ENCODE results near the gene SPDEF.

The SPDEF gene

DNA sequence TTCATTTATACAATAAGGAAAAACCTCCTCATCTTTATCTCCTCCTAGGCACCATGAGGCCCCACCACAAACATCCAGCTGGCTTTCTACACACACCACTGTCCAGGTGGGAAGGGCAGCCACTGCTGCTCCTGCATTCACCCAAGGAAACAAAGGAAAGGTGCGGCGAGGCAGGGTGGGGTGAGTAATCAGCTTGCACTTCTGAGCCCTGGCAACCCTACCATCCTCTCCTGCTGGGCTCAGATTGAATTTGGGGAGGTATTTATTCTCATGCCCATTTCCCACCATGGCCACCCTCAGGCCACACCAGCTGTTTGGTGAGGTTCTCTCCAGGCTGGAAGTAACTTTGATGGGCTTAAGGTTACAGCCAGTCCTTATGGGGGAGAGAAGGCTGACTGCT, 31.2 kb upstream of the SPDEF start:
- H3K4me1 ChIP-seq (ENCODE audit: insufficient read depth, low read length, severe bottlenecking) = peaks cover 9% of the 10 kb centered on the region
- peaks cover 45% of the 10 kb centered on the region; the same call in 1 of the 2 replicates for H3K36me3 ChIP-seq (ENCODE audit: insufficient read depth, low read length)
- no peaks in the 10 kb centered on the region for H3K9me2 ChIP-seq (ENCODE audit: low read depth, low read length)
- no peak overlapping the region for H2AFZ ChIP-seq (ENCODE audit: low read length)
- no peak overlapping the region for H3K9ac ChIP-seq (ENCODE audit: low read length)
- 0 out of 2 replicates have a peak, but pooled peaks cover 5% of the 10 kb centered on the region for H3K79me2 ChIP-seq (ENCODE audit: insufficient read depth, low read length)
- no peaks in the 10 kb centered on the region for H3K27me3 ChIP-seq (ENCODE audit: insufficient read depth, low read length)
- no peak overlapping the region for H3K4me3 ChIP-seq (ENCODE audit: low read depth, low read length, poor library complexity, severe bottlenecking)
- no peak overlapping the region for H3K27ac ChIP-seq (ENCODE audit: low read depth, low read length, poor library complexity, severe bottlenecking)
- no peak overlapping the region for H3K4me2 ChIP-seq (ENCODE audit: low read length)
- H3K9me3 ChIP-seq (ENCODE audit: low read length) = no peaks in the 10 kb centered on the region
- no peaks in the 10 kb centered on the region for H4K20me1 ChIP-seq (ENCODE audit: insufficient read depth, low read length)
- H3F3A ChIP-seq (ENCODE audit: insufficient read depth, low read length) = no peaks in the 10 kb centered on the region
- TF ChIP-seq, protein P1, sequence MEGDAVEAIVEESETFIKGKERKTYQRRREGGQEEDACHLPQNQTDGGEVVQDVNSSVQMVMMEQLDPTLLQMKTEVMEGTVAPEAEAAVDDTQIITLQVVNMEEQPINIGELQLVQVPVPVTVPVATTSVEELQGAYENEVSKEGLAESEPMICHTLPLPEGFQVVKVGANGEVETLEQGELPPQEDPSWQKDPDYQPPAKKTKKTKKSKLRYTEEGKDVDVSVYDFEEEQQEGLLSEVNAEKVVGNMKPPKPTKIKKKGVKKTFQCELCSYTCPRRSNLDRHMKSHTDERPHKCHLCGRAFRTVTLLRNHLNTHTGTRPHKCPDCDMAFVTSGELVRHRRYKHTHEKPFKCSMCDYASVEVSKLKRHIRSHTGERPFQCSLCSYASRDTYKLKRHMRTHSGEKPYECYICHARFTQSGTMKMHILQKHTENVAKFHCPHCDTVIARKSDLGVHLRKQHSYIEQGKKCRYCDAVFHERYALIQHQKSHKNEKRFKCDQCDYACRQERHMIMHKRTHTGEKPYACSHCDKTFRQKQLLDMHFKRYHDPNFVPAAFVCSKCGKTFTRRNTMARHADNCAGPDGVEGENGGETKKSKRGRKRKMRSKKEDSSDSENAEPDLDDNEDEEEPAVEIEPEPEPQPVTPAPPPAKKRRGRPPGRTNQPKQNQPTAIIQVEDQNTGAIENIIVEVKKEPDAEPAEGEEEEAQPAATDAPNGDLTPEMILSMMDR (IDR thresholded peaks at IDR 0.05; ENCODE audit: low read length) = no peak
- no peak for TF ChIP-seq EZH2 (IDR thresholded peaks at IDR 0.05; ENCODE audit: borderline replicate concordance, low read length)

DNA sequence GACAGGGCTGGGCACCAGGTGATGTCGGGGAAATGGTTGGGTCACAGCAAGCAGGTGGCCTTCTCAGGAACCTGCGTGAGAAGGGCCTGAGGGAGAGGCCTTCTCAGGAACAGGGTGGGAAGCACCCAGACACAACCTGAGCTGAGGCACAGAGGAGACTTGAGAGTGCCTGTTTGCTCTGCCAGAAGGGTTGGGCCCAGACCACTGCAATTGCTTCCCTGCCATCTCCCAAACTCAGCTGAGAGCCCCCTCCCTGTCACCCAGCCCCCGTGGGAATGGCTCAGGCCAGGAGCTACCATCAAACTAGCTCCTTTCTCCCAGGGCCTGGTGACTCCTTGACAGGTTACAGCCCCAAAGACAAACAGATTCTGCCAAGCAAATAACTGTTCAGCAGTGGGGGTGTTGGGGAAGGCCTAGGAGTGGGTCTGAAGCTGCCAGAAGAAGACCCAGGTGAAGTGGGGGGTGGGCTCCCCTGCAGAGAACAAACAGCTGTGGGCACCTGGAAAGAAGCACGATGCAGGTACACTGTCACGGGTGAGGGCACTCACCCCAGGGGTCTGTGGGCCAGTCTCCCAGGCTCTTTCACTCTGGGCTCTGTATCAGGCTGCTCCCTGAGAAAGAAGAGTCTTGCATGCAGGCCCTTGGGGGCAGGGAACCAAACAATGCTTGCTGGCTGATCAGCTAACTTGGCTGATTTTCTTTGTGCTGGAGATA, 30.4 kb upstream of the SPDEF start:
- H3K79me2 ChIP-seq (ENCODE audit: insufficient read depth, low read length) = no peaks in the 10 kb centered on the region
- H3K4me2 ChIP-seq (ENCODE audit: low read length) = no peak overlapping the region
- H3F3A ChIP-seq (ENCODE audit: insufficient read depth, low read length) = no peaks in the 10 kb centered on the region
- peaks cover 45% of the 10 kb centered on the region; the same call in 1 of the 2 replicates for H3K36me3 ChIP-seq (ENCODE audit: insufficient read depth, low read length)
- H3K27me3 ChIP-seq (ENCODE audit: insufficient read depth, low read length) = no peaks in the 10 kb centered on the region
- H2AFZ ChIP-seq (ENCODE audit: low read length) = no peak overlapping the region
- no peak overlapping the region for H3K27ac ChIP-seq (ENCODE audit: low read depth, low read length, poor library complexity, severe bottlenecking)
- peaks cover under 1% of the 10 kb centered on the region for H3K4me1 ChIP-seq (ENCODE audit: insufficient read depth, low read length, severe bottlenecking)
- H4K20me1 ChIP-seq (ENCODE audit: insufficient read depth, low read length) = no peaks in the 10 kb centered on the region
- no peaks in the 10 kb centered on the region for H3K9me2 ChIP-seq (ENCODE audit: low read depth, low read length)
- H3K4me3 ChIP-seq (ENCODE audit: low read depth, low read length, poor library complexity, severe bottlenecking) = no peak overlapping the region
- H3K9me3 ChIP-seq (ENCODE audit: low read length) = no peaks in the 10 kb centered on the region
- no peak overlapping the region for H3K9ac ChIP-seq (ENCODE audit: low read length)
- no peak for TF ChIP-seq EZH2 (IDR thresholded peaks at IDR 0.05; ENCODE audit: borderline replicate concordance, low read length)
- TF ChIP-seq, protein P1 (IDR thresholded peaks at IDR 0.05; ENCODE audit: low read length) = no peak

DNA sequence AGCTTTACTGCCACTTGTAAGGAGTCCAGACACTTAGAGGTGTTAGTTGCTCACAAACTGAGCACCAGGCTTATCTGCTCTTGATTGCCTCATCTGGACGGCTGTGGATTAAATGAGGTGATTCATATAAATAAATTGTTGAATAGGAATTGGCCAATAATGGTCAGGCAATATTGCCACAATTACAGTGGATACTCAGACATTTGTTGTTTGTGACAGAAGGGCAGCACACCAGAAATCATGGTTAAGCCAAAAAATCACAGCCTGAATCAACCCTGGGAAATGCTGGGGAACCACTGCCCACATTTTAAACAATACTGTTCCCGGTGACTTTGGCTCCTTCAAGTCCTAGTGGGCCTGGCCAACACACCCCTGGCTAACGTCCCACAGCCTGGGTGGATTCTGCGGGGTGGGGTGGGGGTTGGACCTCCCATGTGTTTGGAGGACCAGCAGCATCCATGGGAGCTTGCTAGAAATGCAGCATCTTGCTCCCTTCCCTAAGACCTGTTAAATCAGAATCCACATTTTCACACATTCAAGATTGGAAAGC, 29.5 kb upstream of the SPDEF start:
- Histone ChIP-seq H3K4me3 (ENCODE audit: low read depth, low read length, poor library complexity, severe bottlenecking) (no peak overlapping the region), H3K9me2 (ENCODE audit: low read depth, low read length) (no peaks in the 10 kb centered on the region), H3K79me2 (ENCODE audit: insufficient read depth, low read length) (no peaks in the 10 kb centered on the region), H3K27ac (ENCODE audit: low read depth, low read length, poor library complexity, severe bottlenecking) (no peak overlapping the region), H3K27me3 (ENCODE audit: insufficient read depth, low read length) (no peaks in the 10 kb centered on the region), H3K4me1 (ENCODE audit: insufficient read depth, low read length, severe bottlenecking) (no peaks in the 10 kb centered on the region), H3K9me3 (ENCODE audit: low read length) (no peaks in the 10 kb centered on the region), H2AFZ (ENCODE audit: low read length) (no peak overlapping the region), H3K9ac (ENCODE audit: low read length) (no peak overlapping the region), H4K20me1 (ENCODE audit: insufficient read depth, low read length) (no peaks in the 10 kb centered on the region), H3K4me2 (ENCODE audit: low read length) (no peak overlapping the region), H3K36me3 (ENCODE audit: insufficient read depth, low read length) (peaks cover 42% of the 10 kb centered on the region; the same call in 1 of the 2 replicates), H3F3A (ENCODE audit: insufficient read depth, low read length) (no peaks in the 10 kb centered on the region)
- no peak for TF ChIP-seq EZH2 (IDR thresholded peaks at IDR 0.05; ENCODE audit: borderline replicate concordance, low read length)
- TF ChIP-seq, protein P1 (IDR thresholded peaks at IDR 0.05; ENCODE audit: low read length) = no peak
